Measurements from ENCODE around the gene GAS1. TPM values are rescaled to one million over a fixed set of nuclear protein-coding genes. Genes with fewer than 3 reads are reported as not detected.

GAS1 gene
- total RNA-seq, 1 donor from 2014 or later, result 307 TPM

DNA sequence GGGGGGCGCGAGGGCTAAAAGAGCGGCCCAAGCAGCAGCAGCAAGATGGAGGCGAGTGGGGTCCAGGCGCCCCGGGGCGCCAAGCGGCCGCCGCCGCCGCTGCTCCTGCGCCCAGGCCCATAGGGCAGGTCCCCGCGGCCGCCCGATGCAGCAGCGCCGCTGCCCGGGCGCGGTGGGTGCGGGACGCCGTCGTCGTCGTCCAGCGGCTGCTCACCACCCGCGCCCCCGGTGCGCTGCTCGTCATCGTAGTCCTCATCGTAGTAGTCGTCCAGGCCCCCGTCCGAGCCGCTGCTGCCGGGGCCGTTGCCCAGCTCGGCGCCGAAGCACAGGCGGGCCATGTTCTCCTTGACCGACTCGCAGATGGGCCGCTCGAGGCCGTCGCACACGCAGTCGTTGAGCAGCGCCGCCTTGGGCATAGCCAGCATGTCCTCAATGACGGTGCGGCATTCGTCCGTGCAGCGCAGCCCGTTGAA lies 1.5 kb downstream of the GAS1 start:
- H3K4me3 Mint-ChIP-seq (ENCODE audit: unreplicated experiment), result peak overlapping the region; percentile 97
- peaks cover 41% of the 10 kb centered on the region for H3K4me1 Mint-ChIP-seq (ENCODE audit: unreplicated experiment)
- no peaks in the 10 kb centered on the region for H3K27me3 Mint-ChIP-seq (ENCODE audit: unreplicated experiment)
- DNase-seq (ENCODE audit: extremely low spot score, unreplicated experiment), result no peak
- H3K36me3 Mint-ChIP-seq (ENCODE audit: unreplicated experiment), result peaks cover 24% of the 10 kb centered on the region
- H3K27ac Mint-ChIP-seq (ENCODE audit: unreplicated experiment), result peak overlapping the region; percentile 96
- TF ChIP-seq, protein P1, sequence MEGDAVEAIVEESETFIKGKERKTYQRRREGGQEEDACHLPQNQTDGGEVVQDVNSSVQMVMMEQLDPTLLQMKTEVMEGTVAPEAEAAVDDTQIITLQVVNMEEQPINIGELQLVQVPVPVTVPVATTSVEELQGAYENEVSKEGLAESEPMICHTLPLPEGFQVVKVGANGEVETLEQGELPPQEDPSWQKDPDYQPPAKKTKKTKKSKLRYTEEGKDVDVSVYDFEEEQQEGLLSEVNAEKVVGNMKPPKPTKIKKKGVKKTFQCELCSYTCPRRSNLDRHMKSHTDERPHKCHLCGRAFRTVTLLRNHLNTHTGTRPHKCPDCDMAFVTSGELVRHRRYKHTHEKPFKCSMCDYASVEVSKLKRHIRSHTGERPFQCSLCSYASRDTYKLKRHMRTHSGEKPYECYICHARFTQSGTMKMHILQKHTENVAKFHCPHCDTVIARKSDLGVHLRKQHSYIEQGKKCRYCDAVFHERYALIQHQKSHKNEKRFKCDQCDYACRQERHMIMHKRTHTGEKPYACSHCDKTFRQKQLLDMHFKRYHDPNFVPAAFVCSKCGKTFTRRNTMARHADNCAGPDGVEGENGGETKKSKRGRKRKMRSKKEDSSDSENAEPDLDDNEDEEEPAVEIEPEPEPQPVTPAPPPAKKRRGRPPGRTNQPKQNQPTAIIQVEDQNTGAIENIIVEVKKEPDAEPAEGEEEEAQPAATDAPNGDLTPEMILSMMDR (IDR thresholded peaks at IDR 0.05), result peak; percentile 30
- H3K9me3 Mint-ChIP-seq (ENCODE audit: unreplicated experiment), result peaks cover 6% of the 10 kb centered on the region

DNA sequence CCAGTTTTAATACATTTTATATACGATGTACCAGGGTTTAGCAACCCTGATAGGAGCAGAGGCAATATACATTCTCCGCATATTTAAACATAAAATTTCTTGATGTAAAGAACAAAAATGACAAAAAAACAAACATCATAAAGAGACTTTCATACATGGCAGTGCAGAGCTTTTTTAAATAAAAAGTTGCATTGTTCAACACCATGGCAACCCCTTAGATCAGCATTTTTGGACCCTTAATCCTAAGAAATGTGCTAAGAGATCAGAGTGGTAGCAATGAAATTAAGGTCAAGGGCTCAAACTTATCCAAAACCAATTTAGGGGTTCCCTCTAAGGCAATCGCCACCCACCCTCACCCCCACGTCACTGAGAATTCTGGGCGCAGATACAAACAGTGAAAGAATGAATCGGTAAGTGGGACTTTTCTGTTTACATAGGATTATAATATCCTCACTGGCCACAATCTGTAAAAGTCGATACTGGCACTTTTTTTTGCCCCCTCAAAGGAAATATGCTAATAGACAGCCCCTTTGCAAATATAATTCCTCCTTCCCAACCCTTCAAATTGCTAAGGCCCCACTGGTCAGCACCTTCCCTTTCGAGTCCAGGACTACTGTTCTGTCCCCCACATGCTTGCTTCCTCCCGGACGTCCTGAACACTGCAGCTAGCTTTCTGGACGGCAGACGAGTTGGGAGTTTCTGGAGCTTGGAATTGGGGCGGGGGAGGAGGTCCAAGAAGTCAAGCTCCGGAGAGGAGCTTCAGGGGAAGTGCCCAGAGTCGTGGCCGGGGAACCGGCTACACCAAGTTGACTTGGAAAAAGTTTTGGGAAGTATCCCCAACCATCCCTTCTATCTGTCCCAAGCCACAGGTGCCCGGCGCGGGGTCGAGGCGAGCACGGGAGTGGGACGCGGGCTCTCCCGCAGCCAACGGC lies 2.2 kb downstream of the GAS1 start:
- Mint-ChIP-seq H3K27me3 (ENCODE audit: unreplicated experiment) (no peaks in the 10 kb centered on the region), H3K9me3 (ENCODE audit: unreplicated experiment) (peaks cover 4% of the 10 kb centered on the region), H3K4me1 (ENCODE audit: unreplicated experiment) (peaks cover 40% of the 10 kb centered on the region)

DNA sequence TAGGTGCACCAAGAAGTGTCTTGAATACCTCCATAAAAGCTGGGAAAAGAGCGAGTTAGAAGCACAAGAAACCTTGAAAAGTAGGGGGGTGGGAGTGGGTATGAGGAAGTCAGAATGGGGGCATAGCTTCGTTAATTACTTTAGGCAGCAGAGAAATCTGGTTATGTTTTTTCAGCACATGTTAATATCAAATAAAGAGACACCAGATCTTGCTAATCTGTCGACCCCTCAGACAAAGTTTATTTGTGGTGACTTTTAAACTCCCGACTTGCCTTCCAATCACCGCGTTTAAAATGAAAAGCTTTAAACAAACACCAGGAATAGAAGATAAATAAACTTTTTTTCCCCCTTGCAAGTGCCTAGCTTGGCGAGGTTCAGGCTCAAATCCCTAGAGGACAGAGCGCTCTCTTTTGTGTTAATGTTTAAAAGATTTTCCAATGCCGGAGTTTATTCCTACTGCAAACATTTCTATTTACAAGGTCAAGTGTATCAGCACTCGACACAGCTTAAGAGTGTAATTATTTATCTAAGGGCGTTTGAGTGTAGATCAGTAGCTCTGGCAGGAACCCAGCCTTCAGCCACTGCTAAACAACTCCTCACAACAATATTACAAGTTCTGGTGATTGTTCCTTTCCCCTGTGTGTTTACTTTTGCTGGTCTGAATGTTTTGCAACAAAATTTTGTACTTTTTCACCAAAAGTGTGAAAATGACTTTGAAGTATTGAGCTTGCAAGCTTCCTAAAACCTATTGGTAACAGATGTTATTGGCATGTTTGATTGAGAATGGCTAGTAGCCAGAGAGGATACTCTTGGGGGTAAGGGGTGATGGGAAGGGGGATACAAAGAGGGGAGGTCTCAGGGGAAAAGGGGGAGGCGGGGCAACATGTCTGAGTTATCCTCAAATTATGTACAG lies 3.8 kb downstream of the GAS1 start:
- no peaks in the 10 kb centered on the region for H3K27me3 Mint-ChIP-seq (ENCODE audit: unreplicated experiment)

More for the DNA sequence above, 2.2 kb downstream of the GAS1 start:
- TF ChIP-seq, protein P1 (IDR thresholded peaks at IDR 0.05), result no peak
- Mint-ChIP-seq H3K4me3 (ENCODE audit: unreplicated experiment) (peak overlapping the region; percentile 97), H3K36me3 (ENCODE audit: unreplicated experiment) (peaks cover 22% of the 10 kb centered on the region), H3K27ac (ENCODE audit: unreplicated experiment) (peak overlapping the region; percentile 96)
- DNase-seq (ENCODE audit: extremely low spot score, unreplicated experiment), result no peak

DNA sequence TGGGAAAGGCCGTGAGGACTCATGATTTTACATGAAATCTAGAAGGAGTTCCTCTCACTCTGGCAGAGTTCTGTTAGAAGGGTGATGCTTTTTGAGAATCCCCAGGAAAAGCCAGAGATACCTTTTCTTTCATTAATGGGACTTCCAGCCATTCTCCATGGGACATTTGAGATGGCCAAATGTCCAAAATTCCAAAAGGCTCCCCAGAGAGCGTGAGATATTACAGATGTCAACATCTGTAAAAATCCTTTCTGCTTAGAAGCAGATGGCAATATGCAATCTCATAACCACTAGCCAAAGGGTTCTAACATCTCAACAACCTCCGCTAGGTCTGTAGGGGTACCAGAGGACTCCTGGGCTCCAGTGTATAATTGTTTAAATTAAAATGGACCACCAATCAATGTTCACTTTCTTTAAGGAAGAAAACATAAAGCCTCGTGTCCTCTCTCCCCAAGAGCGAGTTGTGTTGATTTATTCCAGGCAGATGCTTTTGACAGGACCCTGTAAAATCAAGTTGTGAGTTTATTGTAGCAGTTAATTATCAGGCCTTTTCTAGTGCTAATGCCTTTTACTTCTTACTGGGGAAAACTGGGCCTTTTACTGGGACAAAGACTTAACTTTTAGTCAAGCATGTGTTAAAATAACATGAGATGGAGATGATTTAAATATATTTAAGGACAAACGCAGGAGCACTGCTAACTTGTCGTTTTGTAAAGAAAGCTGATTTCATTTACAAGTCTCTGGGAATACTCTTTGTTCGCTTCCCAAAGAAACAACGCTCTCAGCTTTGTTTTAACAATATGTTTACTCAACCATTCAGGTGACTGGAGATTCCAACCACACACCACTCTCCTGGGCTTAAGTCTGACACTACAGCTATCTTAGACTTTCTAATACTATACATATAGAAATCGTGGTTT lies 4.8 kb downstream of the GAS1 start:
- TF ChIP-seq, protein P1 (IDR thresholded peaks at IDR 0.05), result no peak
- no peaks in the 10 kb centered on the region for H3K27me3 Mint-ChIP-seq (ENCODE audit: unreplicated experiment)
- peak overlapping the region; percentile 96 for H3K27ac Mint-ChIP-seq (ENCODE audit: unreplicated experiment)
- peaks cover 20% of the 10 kb centered on the region for H3K36me3 Mint-ChIP-seq (ENCODE audit: unreplicated experiment)
- H3K4me3 Mint-ChIP-seq (ENCODE audit: unreplicated experiment), result peak overlapping the region; percentile 97
- no peaks in the 10 kb centered on the region for H3K9me3 Mint-ChIP-seq (ENCODE audit: unreplicated experiment)
- peaks cover 25% of the 10 kb centered on the region for H3K4me1 Mint-ChIP-seq (ENCODE audit: unreplicated experiment)
- no peak for DNase-seq (ENCODE audit: extremely low spot score, unreplicated experiment)

More for the DNA sequence above, 3.8 kb downstream of the GAS1 start:
- Mint-ChIP-seq H3K4me3 (ENCODE audit: unreplicated experiment) (peak overlapping the region; percentile 97), H3K9me3 (ENCODE audit: unreplicated experiment) (no peaks in the 10 kb centered on the region), H3K36me3 (ENCODE audit: unreplicated experiment) (peaks cover 20% of the 10 kb centered on the region), H3K27ac (ENCODE audit: unreplicated experiment) (peak overlapping the region; percentile 96), H3K4me1 (ENCODE audit: unreplicated experiment) (peaks cover 25% of the 10 kb centered on the region)
- DNase-seq (ENCODE audit: extremely low spot score, unreplicated experiment), result no peak
- TF ChIP-seq, protein P1 (IDR thresholded peaks at IDR 0.05), result no peak

Measured in osteocyte (in vitro differentiated cells).